Naive B cell (primary cell): ENCODE data around the gene OBP2B. TPM values are rescaled to one million over a fixed set of nuclear protein-coding genes. Genes with fewer than 3 reads are reported as not detected.
A peak's percentile ranks its signal among the peaks of the same experiment; 100 is the strongest.
"Not testable (repeated sequence)": the region's sequence is repeated elsewhere in the genome, so short reads cannot be mapped to it uniquely, and the experiment has no call there.

Experiments
- ATAC-seq, 2 donors: fragments of 150-1000 bp; cut with Tn5 transposase; 2 replicates each; pipeline ENCODE4 v1.10.0; 2021; ENCODE audit warnings: low read depth in 2 of 2, mild to moderate bottlenecking in 2 of 2, moderate library complexity in 2 of 2
- DNase-seq: peaks from one replicate; pipeline ENCODE4 v3.0.0; 2022
- H3K27ac Mint-ChIP-seq, 6 donors: one replicate each; pipeline ENCODE4 v1.8.0; 2020 to 2022; ENCODE audit warnings: mild to moderate bottlenecking in 6 of 6, mixed read lengths in 6 of 6, moderate library complexity in 5 of 6, inconsistent platforms in 2 of 6
- H3K27me3 Mint-ChIP-seq, 3 donors: one replicate each; pipeline ENCODE4 v1.8.0; 2021 to 2022; ENCODE audit warnings: mixed read lengths in 3 of 3, mild to moderate bottlenecking in 1 of 3
- H3K36me3 Mint-ChIP-seq, 2 donors: one replicate each; pipeline ENCODE4 v1.8.0; 2020 to 2022; ENCODE audit warnings: mixed read lengths in 2 of 2, inconsistent platforms in 1 of 2, mild to moderate bottlenecking in 1 of 2
- H3K4me1 Mint-ChIP-seq, 3 donors: one replicate each; pipeline ENCODE4 v1.8.0; 2020 to 2022; ENCODE audit warnings: mixed read lengths in 3 of 3, inconsistent platforms in 1 of 3, mild to moderate bottlenecking in 1 of 3, moderate library complexity in 1 of 3
- H3K4me3 Mint-ChIP-seq, 8 donors: one replicate each; pipeline ENCODE4 v1.8.0; 2020 to 2022; ENCODE audit warnings: mild to moderate bottlenecking in 8 of 8, mixed read lengths in 8 of 8, moderate library complexity in 8 of 8, inconsistent platforms in 2 of 8
- H3K9me3 Mint-ChIP-seq, 7 donors: one replicate each; pipeline ENCODE4 v1.8.0; 2020 to 2022; ENCODE audit warnings: mixed read lengths in 7 of 7, mild to moderate bottlenecking in 5 of 7, inconsistent platforms in 2 of 7, moderate library complexity in 1 of 7
- polyA plus RNA-seq, 6 donors: library from polyadenylated mRNA; unstranded; fragments of 300-500 nt; fragmentation: Illumina TruSeq; gene quantifications; one replicate each; pipeline ENCODE4 v1.2.3, GENCODE V29; 2021; ENCODE audit warnings: low read depth in 6 of 6

The OBP2B gene
- polyA plus RNA-seq, 6 donors from 2014 or later = not detected

- DNase-seq, H3K4me1 Mint-ChIP-seq, H3K9me3 Mint-ChIP-seq, ATAC-seq, H3K4me3 Mint-ChIP-seq, H3K36me3 Mint-ChIP-seq, H3K27ac Mint-ChIP-seq: not testable (repeated sequence)
- peaks cover 23 to 47% (median 32%) of the 10 kb centered on the region in 3 donors for H3K27me3 Mint-ChIP-seq
Observed at GRCh38 chr9:133223159-133223756, 14.2 kb upstream of the OBP2B start.

- H3K27me3 Mint-ChIP-seq = peaks cover 23 to 57% (median 45%) of the 10 kb centered on the region in 3 donors
- not testable (repeated sequence) for H3K36me3 Mint-ChIP-seq, H3K4me3 Mint-ChIP-seq, H3K27ac Mint-ChIP-seq, ATAC-seq, DNase-seq, H3K9me3 Mint-ChIP-seq, H3K4me1 Mint-ChIP-seq
Observed at GRCh38 chr9:133221994-133222393, 12.9 kb upstream of the OBP2B start.

GRCh38 chr9:133221177-133221809 lies 12.2 kb upstream of the OBP2B start:
- Mint-ChIP-seq H3K4me1 (no peaks in the 10 kb centered on the region), H3K9me3 (peaks cover 0 to 5% (median 0%) of the 10 kb centered on the region in 7 donors), H3K36me3 (no peaks in the 10 kb centered on the region), H3K27ac (no peak overlapping the region), H3K27me3 (peaks cover 23 to 57% (median 45%) of the 10 kb centered on the region in 3 donors), H3K4me3 (no peak overlapping the region)
- DNase-seq (no peak), ATAC-seq (no peak)

GRCh38 chr9:133218049-133218975 lies 9.3 kb upstream of the OBP2B start:
- not testable (repeated sequence) for H3K4me3 Mint-ChIP-seq, H3K36me3 Mint-ChIP-seq, DNase-seq, H3K4me1 Mint-ChIP-seq, H3K27ac Mint-ChIP-seq, ATAC-seq
- peaks cover 0 to 22% (median 6%) of the 10 kb centered on the region in 7 donors for H3K9me3 Mint-ChIP-seq
- peaks cover 24 to 62% (median 49%) of the 10 kb centered on the region in 3 donors for H3K27me3 Mint-ChIP-seq

GRCh38 chr9:133217333-133217988 lies 8.4 kb upstream of the OBP2B start:
- ATAC-seq, H3K36me3 Mint-ChIP-seq, H3K27ac Mint-ChIP-seq, H3K4me1 Mint-ChIP-seq, DNase-seq, H3K4me3 Mint-ChIP-seq: not testable (repeated sequence)
- Mint-ChIP-seq H3K9me3 (peaks cover 0 to 22% (median 6%) of the 10 kb centered on the region in 7 donors), H3K27me3 (peaks cover 24 to 60% (median 52%) of the 10 kb centered on the region in 3 donors)

- not testable (repeated sequence) for H3K36me3 Mint-ChIP-seq, ATAC-seq, H3K4me1 Mint-ChIP-seq, H3K4me3 Mint-ChIP-seq, DNase-seq, H3K27ac Mint-ChIP-seq
- Mint-ChIP-seq H3K9me3 (peaks cover 0 to 22% (median 8%) of the 10 kb centered on the region in 7 donors), H3K27me3 (peaks cover 23 to 63% (median 59%) of the 10 kb centered on the region in 3 donors)
Observed at GRCh38 chr9:133214276-133214675, 5.2 kb upstream of the OBP2B start.

- H3K27me3 Mint-ChIP-seq = peaks cover 13 to 56% (median 48%) of the 10 kb centered on the region in 3 donors
- no peak for DNase-seq
- no peak overlapping the region for H3K27ac Mint-ChIP-seq
- H3K4me3 Mint-ChIP-seq = no peak overlapping the region
- H3K36me3 Mint-ChIP-seq = no peaks in the 10 kb centered on the region
- H3K9me3 Mint-ChIP-seq = peaks cover 0 to 21% (median 8%) of the 10 kb centered on the region in 7 donors
- no peak for ATAC-seq
- no peaks in the 10 kb centered on the region for H3K4me1 Mint-ChIP-seq
Observed at GRCh38 chr9:133210609-133211008, 1.6 kb upstream of the OBP2B start.

GRCh38 chr9:133210202-133210532 lies 1.1 kb upstream of the OBP2B start:
- ATAC-seq = no peak
- H3K27ac Mint-ChIP-seq = no peak overlapping the region

GRCh38 chr9:133209327-133210201 lies 514 bp upstream of the OBP2B start:
- H3K27ac Mint-ChIP-seq, H3K4me1 Mint-ChIP-seq, H3K36me3 Mint-ChIP-seq, H3K4me3 Mint-ChIP-seq, ATAC-seq, DNase-seq: not testable (repeated sequence)
- Mint-ChIP-seq H3K27me3 (peaks cover 5 to 56% (median 50%) of the 10 kb centered on the region in 3 donors), H3K9me3 (peaks cover 0 to 12% (median 3%) of the 10 kb centered on the region in 7 donors)

More at GRCh38 chr9:133210202-133210532, 1.1 kb upstream of the OBP2B start:
- Mint-ChIP-seq H3K27me3 (peaks cover 10 to 56% (median 49%) of the 10 kb centered on the region in 3 donors), H3K4me3 (no peak overlapping the region), H3K4me1 (no peaks in the 10 kb centered on the region), H3K9me3 (peaks cover 0 to 17% (median 6%) of the 10 kb centered on the region in 7 donors), H3K36me3 (no peaks in the 10 kb centered on the region)
- no peak for DNase-seq

- peaks cover 5 to 51% (median 48%) of the 10 kb centered on the region in 3 donors for H3K27me3 Mint-ChIP-seq
- H3K9me3 Mint-ChIP-seq, H3K27ac Mint-ChIP-seq, H3K36me3 Mint-ChIP-seq, ATAC-seq, H3K4me1 Mint-ChIP-seq, DNase-seq, H3K4me3 Mint-ChIP-seq: not testable (repeated sequence)
Observed at GRCh38 chr9:133208171-133208879, 725 bp downstream of the OBP2B start.

- Mint-ChIP-seq H3K36me3 (no peaks in the 10 kb centered on the region), H3K4me3 (no peak overlapping the region), H3K27me3 (peaks cover 5 to 53% (median 49%) of the 10 kb centered on the region in 3 donors), H3K4me1 (no peaks in the 10 kb centered on the region), H3K27ac (peak overlapping the region in 1 of 6 donors; percentile 87), H3K9me3 (peaks cover 0 to 6% (median 3%) of the 10 kb centered on the region in 7 donors)
- no peak for DNase-seq
- no peak for ATAC-seq
Observed at GRCh38 chr9:133207540-133208170, 1.4 kb downstream of the OBP2B start.
